ENCODE measurements around the gene FGF18.
"Not testable (repeated sequence)": the region's sequence is repeated elsewhere in the genome, so short reads cannot be mapped to it uniquely, and the experiment has no call there.

The FGF18 gene

GRCh38 chr5:171494452-171495121, 75.1 kb downstream of the FGF18 start:
- FAIRE-seq (no peak), DNase-seq (ENCODE audit: insufficient read length, low spot score) (no peak)
- TF ChIP-seq, protein P1, sequence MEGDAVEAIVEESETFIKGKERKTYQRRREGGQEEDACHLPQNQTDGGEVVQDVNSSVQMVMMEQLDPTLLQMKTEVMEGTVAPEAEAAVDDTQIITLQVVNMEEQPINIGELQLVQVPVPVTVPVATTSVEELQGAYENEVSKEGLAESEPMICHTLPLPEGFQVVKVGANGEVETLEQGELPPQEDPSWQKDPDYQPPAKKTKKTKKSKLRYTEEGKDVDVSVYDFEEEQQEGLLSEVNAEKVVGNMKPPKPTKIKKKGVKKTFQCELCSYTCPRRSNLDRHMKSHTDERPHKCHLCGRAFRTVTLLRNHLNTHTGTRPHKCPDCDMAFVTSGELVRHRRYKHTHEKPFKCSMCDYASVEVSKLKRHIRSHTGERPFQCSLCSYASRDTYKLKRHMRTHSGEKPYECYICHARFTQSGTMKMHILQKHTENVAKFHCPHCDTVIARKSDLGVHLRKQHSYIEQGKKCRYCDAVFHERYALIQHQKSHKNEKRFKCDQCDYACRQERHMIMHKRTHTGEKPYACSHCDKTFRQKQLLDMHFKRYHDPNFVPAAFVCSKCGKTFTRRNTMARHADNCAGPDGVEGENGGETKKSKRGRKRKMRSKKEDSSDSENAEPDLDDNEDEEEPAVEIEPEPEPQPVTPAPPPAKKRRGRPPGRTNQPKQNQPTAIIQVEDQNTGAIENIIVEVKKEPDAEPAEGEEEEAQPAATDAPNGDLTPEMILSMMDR (IDR thresholded peaks at IDR 0.05; ENCODE audit: insufficient read depth, missing control alignments), result no peak

DNA sequence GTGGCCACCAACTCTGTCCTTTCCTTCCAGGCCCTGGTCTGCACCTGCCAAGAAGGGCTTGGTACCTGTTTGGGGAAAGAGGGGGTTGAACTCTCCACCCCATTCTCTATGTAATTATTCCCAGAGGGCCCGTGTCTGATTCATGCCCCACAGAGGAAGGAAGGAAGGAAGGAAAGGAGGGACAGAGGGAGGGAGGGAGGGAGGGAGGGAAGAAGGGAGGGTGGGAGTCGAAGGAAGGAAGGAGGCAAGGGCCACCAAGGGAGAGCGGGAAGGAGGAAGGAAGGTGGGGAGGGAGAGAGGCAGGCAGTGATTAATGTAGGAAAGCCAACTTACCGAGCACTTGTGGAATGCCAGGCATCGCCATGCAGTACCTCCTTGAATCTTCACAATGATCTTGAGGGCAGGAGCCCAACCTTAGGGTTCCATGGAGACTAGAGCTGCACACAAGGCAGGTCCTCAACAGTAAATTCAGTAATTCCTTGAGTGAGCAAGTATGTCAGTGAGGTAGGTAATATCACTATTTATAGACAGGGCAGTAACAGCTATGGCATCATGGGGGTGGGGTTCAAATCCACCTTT, 75.8 kb downstream of the FGF18 start:
- FAIRE-seq (no peak), DNase-seq (ENCODE audit: insufficient read length, low spot score) (no peak)
- TF ChIP-seq, protein P1 (IDR thresholded peaks at IDR 0.05; ENCODE audit: insufficient read depth, missing control alignments), result no peak

DNA sequence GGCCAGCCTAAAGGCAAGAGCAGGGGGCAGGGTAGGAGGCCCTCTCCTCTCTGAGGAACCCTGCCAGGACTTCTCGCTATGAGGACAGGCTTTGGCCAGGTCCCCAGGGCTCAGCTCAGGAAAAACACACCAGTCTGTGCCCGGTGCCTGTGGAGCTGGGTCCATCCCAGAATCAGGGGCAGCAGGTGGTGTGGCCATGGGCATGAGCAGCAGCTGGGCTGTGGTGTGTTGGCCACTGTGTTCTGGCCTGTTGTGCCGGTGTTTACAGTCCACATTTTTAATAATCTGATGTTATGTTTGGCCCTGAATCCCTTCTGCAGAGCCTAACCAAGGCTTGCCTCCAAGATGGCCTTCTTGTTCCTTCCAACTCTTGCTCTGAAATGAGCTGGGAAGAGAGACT, 77.0 kb downstream of the FGF18 start:
- TF ChIP-seq, protein P1 (IDR thresholded peaks at IDR 0.05; ENCODE audit: insufficient read depth, missing control alignments), result no peak
- DNase-seq (ENCODE audit: insufficient read length, low spot score) (no peak), FAIRE-seq (no peak)

GRCh38 chr5:171497494-171497893, 78.0 kb downstream of the FGF18 start:
- not testable (repeated sequence) for FAIRE-seq; DNase-seq (ENCODE audit: insufficient read length, low spot score)

DNA sequence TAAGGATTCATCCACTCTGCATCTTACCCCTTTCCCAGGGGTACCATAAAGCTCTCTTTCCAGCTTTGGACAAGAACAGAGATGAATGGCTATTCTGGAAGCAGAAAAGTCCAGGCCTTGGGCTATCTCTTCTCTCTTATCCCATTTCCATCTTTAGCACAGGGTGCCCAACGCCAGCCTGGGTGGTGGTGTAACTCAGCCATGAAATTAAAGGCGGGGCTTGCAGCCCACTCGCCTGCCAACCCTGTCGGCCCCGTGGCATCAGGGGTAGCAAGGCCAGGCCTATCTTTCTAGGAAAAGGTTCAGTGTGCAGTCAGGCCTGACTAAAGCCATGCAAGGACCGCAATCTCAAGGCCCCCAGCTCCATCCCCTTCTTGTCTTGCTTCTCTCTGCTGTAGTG, 78.7 kb downstream of the FGF18 start:
- FAIRE-seq (no peak), DNase-seq (ENCODE audit: insufficient read length, low spot score) (no peak)

GRCh38 chr5:171499611-171500010, 80.2 kb downstream of the FGF18 start:
- TF ChIP-seq, protein P1 (IDR thresholded peaks at IDR 0.05; ENCODE audit: insufficient read depth, missing control alignments), result no peak
- FAIRE-seq (no peak), DNase-seq (ENCODE audit: insufficient read length, low spot score) (no peak)

More for the DNA sequence above, 78.7 kb downstream of the FGF18 start:
- TF ChIP-seq, protein P1 (IDR thresholded peaks at IDR 0.05; ENCODE audit: insufficient read depth, missing control alignments), result no peak

DNA sequence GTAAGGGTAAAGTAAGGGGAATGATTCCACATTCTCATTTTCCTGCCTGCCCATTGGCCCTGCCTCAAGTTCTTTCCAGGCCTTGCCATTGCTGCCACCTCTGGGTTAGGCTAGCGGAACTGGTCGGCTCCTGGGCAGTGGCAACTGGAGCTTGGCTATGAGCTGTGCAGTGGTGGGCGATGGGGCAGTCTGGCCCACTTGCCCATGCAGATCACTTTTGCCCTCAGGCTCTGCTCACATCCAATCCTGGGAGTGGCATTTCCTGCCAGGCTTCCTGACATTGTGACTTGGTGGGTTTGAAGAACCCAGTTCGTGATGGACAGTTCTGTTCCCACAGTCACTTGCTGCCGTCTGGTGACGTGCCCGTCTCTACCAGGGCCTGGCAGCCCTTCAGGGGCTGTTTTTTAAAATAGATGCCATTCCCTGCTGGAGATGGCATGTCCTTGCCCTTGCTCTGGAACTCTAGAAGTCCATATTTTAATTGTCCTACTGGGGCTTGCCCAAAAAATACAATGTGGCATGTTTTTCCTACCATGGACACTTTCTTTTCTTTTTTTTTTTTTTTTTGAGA, 86.1 kb downstream of the FGF18 start:
- TF ChIP-seq, protein P1 (IDR thresholded peaks at IDR 0.05; ENCODE audit: insufficient read depth, missing control alignments), result no peak
- FAIRE-seq (no peak), DNase-seq (ENCODE audit: insufficient read length, low spot score) (no peak)
